Activated CD4-positive, alpha-beta memory T cell treated with anti-CD3 and anti-CD28 coated beads, Interleukin-2, amount 10 ng/mL, durations not matched to agents 7 days and 5 days (primary cell): ENCODE data around the gene TEX11. TPM values are rescaled to one million over a fixed set of nuclear protein-coding genes. Genes with fewer than 3 reads are reported as not detected.

Experiments
- total RNA-seq, 2 experiments: library from RNA; stranded (reverse); gene quantifications; one replicate each; pipeline ENCODE4 v1.2.3, GENCODE V29; 2021

The TEX11 gene
- total RNA-seq, 2 experiments from 2014 or later, result not detected

Other genes starting within 250 kb of the TEX11 start
- not detected for gene SLC7A3, start 22.4 kb upstream of the TEX11 start, total RNA-seq
- 10 to 100 TPM; 43.2 to 43.5 TPM for gene SNX12, start 159.6 kb upstream of the TEX11 start, total RNA-seq
- 10 to 100 TPM; 18.4 to 20.4 TPM for gene FOXO4, start 187.1 kb upstream of the TEX11 start, total RNA-seq
- gene CXorf65, start 198.0 kb upstream of the TEX11 start, total RNA-seq, result 10 to 100 TPM; 26.4 to 29.9 TPM
- 100 to 1,000 TPM; 633 to 637 TPM for gene IL2RG, start 202.9 kb upstream of the TEX11 start, total RNA-seq
- 10 to 100 TPM; 56.5 to 61.3 TPM for gene MED12, start 209.9 kb upstream of the TEX11 start, total RNA-seq
- gene NLGN3, start 236.1 kb upstream of the TEX11 start, total RNA-seq, result 1 to 10 TPM in 1 of 2 experiments, under 1 TPM in 1; 0.90 to 1.2 TPM